PFSK-1 (cell line): ENCODE data around the gene CCDC97.

Source experiments
- FOXP2 ChIP-seq: optimal IDR thresholded peaks from 2 replicates; pipeline ENCODE3; 2011; ENCODE audit warnings: borderline replicate concordance, control low read depth, inconsistent platforms; ENCODE audit not compliant: insufficient read depth; ENCODE audit errors: extremely low read length, extremely low read depth
- TF ChIP-seq, protein P1 (sequence below), 2 experiments: IDR thresholded peaks; 2 replicates each; pipeline versions ENCODE4 v1.6.1 to v1.8.0; 2011 to 2012; ENCODE audit warnings: low read depth in 2 of 2, low read length in 2 of 2, control low read depth in 1 of 2, inconsistent platforms in 1 of 2, mild to moderate bottlenecking in 1 of 2, moderate library complexity in 1 of 2; ENCODE audit not compliant: insufficient read depth in 1 of 2

- TF ChIP-seq, protein P1, sequence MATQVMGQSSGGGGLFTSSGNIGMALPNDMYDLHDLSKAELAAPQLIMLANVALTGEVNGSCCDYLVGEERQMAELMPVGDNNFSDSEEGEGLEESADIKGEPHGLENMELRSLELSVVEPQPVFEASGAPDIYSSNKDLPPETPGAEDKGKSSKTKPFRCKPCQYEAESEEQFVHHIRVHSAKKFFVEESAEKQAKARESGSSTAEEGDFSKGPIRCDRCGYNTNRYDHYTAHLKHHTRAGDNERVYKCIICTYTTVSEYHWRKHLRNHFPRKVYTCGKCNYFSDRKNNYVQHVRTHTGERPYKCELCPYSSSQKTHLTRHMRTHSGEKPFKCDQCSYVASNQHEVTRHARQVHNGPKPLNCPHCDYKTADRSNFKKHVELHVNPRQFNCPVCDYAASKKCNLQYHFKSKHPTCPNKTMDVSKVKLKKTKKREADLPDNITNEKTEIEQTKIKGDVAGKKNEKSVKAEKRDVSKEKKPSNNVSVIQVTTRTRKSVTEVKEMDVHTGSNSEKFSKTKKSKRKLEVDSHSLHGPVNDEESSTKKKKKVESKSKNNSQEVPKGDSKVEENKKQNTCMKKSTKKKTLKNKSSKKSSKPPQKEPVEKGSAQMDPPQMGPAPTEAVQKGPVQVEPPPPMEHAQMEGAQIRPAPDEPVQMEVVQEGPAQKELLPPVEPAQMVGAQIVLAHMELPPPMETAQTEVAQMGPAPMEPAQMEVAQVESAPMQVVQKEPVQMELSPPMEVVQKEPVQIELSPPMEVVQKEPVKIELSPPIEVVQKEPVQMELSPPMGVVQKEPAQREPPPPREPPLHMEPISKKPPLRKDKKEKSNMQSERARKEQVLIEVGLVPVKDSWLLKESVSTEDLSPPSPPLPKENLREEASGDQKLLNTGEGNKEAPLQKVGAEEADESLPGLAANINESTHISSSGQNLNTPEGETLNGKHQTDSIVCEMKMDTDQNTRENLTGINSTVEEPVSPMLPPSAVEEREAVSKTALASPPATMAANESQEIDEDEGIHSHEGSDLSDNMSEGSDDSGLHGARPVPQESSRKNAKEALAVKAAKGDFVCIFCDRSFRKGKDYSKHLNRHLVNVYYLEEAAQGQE (IDR thresholded peaks at IDR 0.05; ENCODE audit: insufficient read depth in 1 of 2, low read depth in 2 of 2, low read length in 2 of 2): no peak
- TF ChIP-seq FOXP2: no peak
These were observed 18.9 kb downstream of the CCDC97 start for GRCh38 chr19:41328842-41329225.
